ENCODE measurements around the gene KCNH5. TPM values are rescaled to one million over a fixed set of nuclear protein-coding genes. Genes with fewer than 3 reads are reported as not detected.

The KCNH5 gene
- polyA plus RNA-seq, 4 donors = 0.01 to 0.03 TPM; not detected in 2

Other genes with a start within 250 kb of the KCNH5 start
- 10 to 100 TPM in 1 of 4 donors, 1 to 10 TPM in 2, under 1 TPM in 1; 0.45 to 11.1 (median 5.9) TPM for gene RHOJ, start 159.0 kb upstream of the KCNH5 start, polyA plus RNA-seq